ENCODE measurements around the gene ZFP82.

The ZFP82 gene

GRCh38 chr19:36423925-36424324 is 5.5 kb upstream of the ZFP82 start:
- TF ChIP-seq, protein P1, sequence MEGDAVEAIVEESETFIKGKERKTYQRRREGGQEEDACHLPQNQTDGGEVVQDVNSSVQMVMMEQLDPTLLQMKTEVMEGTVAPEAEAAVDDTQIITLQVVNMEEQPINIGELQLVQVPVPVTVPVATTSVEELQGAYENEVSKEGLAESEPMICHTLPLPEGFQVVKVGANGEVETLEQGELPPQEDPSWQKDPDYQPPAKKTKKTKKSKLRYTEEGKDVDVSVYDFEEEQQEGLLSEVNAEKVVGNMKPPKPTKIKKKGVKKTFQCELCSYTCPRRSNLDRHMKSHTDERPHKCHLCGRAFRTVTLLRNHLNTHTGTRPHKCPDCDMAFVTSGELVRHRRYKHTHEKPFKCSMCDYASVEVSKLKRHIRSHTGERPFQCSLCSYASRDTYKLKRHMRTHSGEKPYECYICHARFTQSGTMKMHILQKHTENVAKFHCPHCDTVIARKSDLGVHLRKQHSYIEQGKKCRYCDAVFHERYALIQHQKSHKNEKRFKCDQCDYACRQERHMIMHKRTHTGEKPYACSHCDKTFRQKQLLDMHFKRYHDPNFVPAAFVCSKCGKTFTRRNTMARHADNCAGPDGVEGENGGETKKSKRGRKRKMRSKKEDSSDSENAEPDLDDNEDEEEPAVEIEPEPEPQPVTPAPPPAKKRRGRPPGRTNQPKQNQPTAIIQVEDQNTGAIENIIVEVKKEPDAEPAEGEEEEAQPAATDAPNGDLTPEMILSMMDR (IDR thresholded peaks at IDR 0.05; ENCODE audit: low read depth, low read length), result no peak
- DNase-seq (ENCODE audit: low read depth in 2 of 2), result no peak
- H3K4me3 ChIP-seq (replicated peaks in 1 of 2; ENCODE audit: low read depth in 2 of 2, low read length in 2 of 2), result no peak overlapping the region

GRCh38 chr19:36421749-36422481 is 3.5 kb upstream of the ZFP82 start:
- TF ChIP-seq, protein P1 (IDR thresholded peaks at IDR 0.05; ENCODE audit: low read depth, low read length), result no peak
- peak overlapping the region; percentile 41 to 42 for H3K4me3 ChIP-seq (replicated peaks in 1 of 2; ENCODE audit: low read depth in 2 of 2, low read length in 2 of 2)
- DNase-seq (ENCODE audit: low read depth in 2 of 2), result no peak

- DNase-seq (ENCODE audit: low read depth in 2 of 2), result peak; percentile 37 to 55
Measured at GRCh38 chr19:36420961-36421748, 2.7 kb upstream of the ZFP82 start.

DNA sequence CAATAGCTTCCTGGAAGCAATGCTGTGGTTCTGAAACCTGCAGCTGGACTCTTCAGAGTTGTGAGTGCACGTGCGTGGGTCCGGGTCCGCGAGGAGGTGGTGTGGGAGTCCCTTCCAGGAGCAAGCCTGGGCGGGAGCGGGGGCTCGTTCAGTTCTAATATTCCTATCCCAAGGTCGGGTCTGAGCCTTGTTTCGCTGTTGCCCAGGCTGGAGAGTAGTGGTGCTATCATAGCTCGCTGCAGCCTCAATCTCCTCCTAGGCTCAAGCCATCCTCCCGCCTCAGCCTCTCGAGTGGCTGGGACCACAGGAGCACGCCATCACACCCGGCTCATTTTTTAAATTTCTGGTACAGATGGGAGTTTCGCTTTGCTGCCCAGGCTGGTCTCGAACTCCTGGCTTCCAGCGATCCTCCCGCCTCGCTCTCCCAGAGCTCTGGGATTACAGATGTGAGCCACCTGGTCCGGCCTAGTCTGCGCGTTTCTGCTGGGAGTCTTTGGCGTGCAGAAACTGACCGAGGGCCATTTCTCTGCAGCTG is 625 bp downstream of the ZFP82 start:
- DNase-seq (ENCODE audit: low read depth in 2 of 2), result no peak
- H3K4me3 ChIP-seq (replicated peaks in 1 of 2; ENCODE audit: low read depth in 2 of 2, low read length in 2 of 2), result peak overlapping the region; percentile 71 to 75
- TF ChIP-seq, protein P1 (IDR thresholded peaks at IDR 0.05; ENCODE audit: low read depth, low read length), result no peak

More at GRCh38 chr19:36420961-36421748, 2.7 kb upstream of the ZFP82 start:
- TF ChIP-seq, protein P1 (IDR thresholded peaks at IDR 0.05; ENCODE audit: low read depth, low read length), result no peak
- peak overlapping the region; percentile 41 to 42 for H3K4me3 ChIP-seq (replicated peaks in 1 of 2; ENCODE audit: low read depth in 2 of 2, low read length in 2 of 2)

DNA sequence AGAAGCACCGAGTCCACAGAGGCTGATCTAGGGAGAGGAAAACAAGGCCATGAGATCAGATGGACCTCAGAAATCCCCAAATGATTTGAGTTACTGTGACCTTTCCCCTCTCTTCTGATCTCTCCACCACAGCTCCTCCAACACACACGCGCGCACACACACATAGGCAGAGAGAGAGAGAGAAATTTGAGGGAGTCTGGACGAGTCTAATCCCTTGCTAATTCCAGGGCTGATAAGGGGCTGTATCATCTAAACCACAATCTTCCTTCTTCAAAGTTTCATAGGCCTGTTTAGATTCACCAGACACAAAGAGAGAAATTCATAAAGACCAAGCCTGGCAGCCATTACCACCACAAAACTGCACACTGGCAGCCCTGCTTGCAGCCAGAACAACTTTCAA is 8.6 kb downstream of the ZFP82 start:
- TF ChIP-seq, protein P1 (IDR thresholded peaks at IDR 0.05; ENCODE audit: low read depth, low read length), result no peak
- DNase-seq (ENCODE audit: low read depth in 2 of 2), result peak in 1 of 2 donors; percentile 25

DNA sequence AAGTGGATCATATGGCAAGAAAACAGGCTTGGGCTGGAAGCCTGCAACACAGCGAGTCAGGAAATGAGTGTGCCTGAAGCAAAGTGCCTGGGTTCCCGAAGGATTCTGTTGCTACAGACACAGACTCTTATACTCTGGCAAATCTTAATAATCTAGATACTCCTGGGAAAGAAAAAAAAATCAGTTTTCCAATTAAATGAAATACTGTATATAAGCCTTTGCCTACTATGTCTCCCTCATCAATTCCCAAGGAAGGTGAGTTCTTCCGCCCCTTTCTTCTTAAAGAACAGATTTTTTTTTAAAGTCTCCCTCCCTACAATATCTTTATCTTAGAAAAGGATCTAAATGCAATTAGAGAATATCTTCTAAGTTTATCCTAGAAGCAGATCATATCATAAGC is 10.3 kb downstream of the ZFP82 start:
- TF ChIP-seq, protein P1 (IDR thresholded peaks at IDR 0.05; ENCODE audit: low read depth, low read length), result no peak
- DNase-seq (ENCODE audit: low read depth in 2 of 2), result no peak
- H3K4me3 ChIP-seq (replicated peaks in 1 of 2; ENCODE audit: low read depth in 2 of 2, low read length in 2 of 2), result no peak overlapping the region

More for the DNA sequence above, 8.6 kb downstream of the ZFP82 start:
- H3K4me3 ChIP-seq (replicated peaks in 1 of 2; ENCODE audit: low read depth in 2 of 2, low read length in 2 of 2), result no peak overlapping the region
